OCI-LY1 (cell line): ENCODE data around the gene STMND1.

ENCODE experiments used
- H2AFZ ChIP-seq: fragments of 200-600 bp; sonication (generic), shearing (Covaris generic); 2 replicates; pipeline ENCODE4 v1.6.0; 2014; ENCODE audit warnings: antibody characterized with exemption, mild to moderate bottlenecking, low read length
- H3F3A ChIP-seq: fragments of 200-600 bp; sonication (generic), shearing (Covaris generic); 2 replicates; pipeline ENCODE4 v1.6.0; 2014; ENCODE audit warnings: mild to moderate bottlenecking, antibody characterized with exemption, low read length, moderate library complexity; ENCODE audit not compliant: insufficient read depth
- H3K27ac ChIP-seq: fragments of 200-600 bp; sonication (generic); 2 replicates; pipeline ENCODE4 v1.5.1; 2014; ENCODE audit warnings: low read length, mixed run types, mild to moderate bottlenecking, low read depth; ENCODE audit not compliant: poor library complexity, severe bottlenecking
- H3K27me3 ChIP-seq: fragments of 200-600 bp; sonication (generic); 2 replicates; pipeline ENCODE4 v1.6.0; 2014; ENCODE audit warnings: antibody characterized with exemption, mild to moderate bottlenecking, low read length, moderate library complexity; ENCODE audit not compliant: insufficient read depth
- H3K36me3 ChIP-seq: fragments of 200-600 bp; sonication (generic); 2 replicates; pipeline ENCODE4 v1.6.1; 2014; ENCODE audit warnings: mild to moderate bottlenecking, antibody characterized with exemption, low read length, moderate library complexity, mixed read lengths; ENCODE audit not compliant: insufficient read depth
- H3K4me1 ChIP-seq: fragments of 200-600 bp; sonication (generic); 2 replicates; pipeline ENCODE4 v1.5.1; 2014; ENCODE audit warnings: mild to moderate bottlenecking, low read length, moderate library complexity; ENCODE audit not compliant: insufficient read depth, severe bottlenecking
- H3K4me2 ChIP-seq: fragments of 200-600 bp; sonication (generic), shearing (Covaris generic); 2 replicates; pipeline ENCODE4 v1.6.1; 2014; ENCODE audit warnings: low read length
- H3K4me3 ChIP-seq: fragments of 200-600 bp; sonication (generic); 2 replicates; pipeline ENCODE4 v1.5.1; 2014; ENCODE audit warnings: low read length, low read depth, mild to moderate bottlenecking, mixed read lengths; ENCODE audit not compliant: poor library complexity, severe bottlenecking
- H3K79me2 ChIP-seq: fragments of 200-600 bp; shearing (Covaris generic); 2 replicates; pipeline ENCODE4 v1.6.1; 2016; ENCODE audit warnings: mixed run types, low read length, mixed read lengths; ENCODE audit not compliant: insufficient read depth
- H3K9ac ChIP-seq: fragments of 200-600 bp; sonication (generic), shearing (Covaris generic); 2 replicates; pipeline ENCODE4 v1.6.1; 2014; ENCODE audit warnings: mild to moderate bottlenecking, low read length, mixed read lengths
- H3K9me2 ChIP-seq: fragments of 200-600 bp; sonication (generic), shearing (Covaris generic); 2 replicates; pipeline ENCODE4 v1.6.1; 2014; ENCODE audit warnings: low read depth, mild to moderate bottlenecking, low read length, mixed read lengths
- H3K9me3 ChIP-seq: fragments of 200-600 bp; shearing (Covaris generic); 2 replicates; pipeline ENCODE4 v1.6.1; 2014; ENCODE audit warnings: low read length, mixed read lengths
- H4K20me1 ChIP-seq: fragments of 200-600 bp; sonication (generic), shearing (Covaris generic); 2 replicates; pipeline ENCODE4 v1.6.0; 2016; ENCODE audit warnings: mild to moderate bottlenecking, low read length; ENCODE audit not compliant: insufficient read depth
- EZH2 ChIP-seq: fragments of 200-600 bp; sonication (generic), shearing (Covaris generic); IDR thresholded peaks from 2 replicates; pipeline ENCODE4 v1.8.0; 2017; ENCODE audit warnings: borderline replicate concordance, mixed run types, mild to moderate bottlenecking, antibody characterized with exemption, low read length, moderate library complexity, mixed read lengths
- TF ChIP-seq, protein P1 (sequence below): fragments of 200-600 bp; sonication (generic), shearing (Covaris generic); IDR thresholded peaks from 2 replicates; pipeline ENCODE4 v1.5.1; 2017; ENCODE audit warnings: mild to moderate bottlenecking, antibody characterized with exemption, low read length, moderate library complexity, mixed read lengths

Gene STMND1

DNA sequence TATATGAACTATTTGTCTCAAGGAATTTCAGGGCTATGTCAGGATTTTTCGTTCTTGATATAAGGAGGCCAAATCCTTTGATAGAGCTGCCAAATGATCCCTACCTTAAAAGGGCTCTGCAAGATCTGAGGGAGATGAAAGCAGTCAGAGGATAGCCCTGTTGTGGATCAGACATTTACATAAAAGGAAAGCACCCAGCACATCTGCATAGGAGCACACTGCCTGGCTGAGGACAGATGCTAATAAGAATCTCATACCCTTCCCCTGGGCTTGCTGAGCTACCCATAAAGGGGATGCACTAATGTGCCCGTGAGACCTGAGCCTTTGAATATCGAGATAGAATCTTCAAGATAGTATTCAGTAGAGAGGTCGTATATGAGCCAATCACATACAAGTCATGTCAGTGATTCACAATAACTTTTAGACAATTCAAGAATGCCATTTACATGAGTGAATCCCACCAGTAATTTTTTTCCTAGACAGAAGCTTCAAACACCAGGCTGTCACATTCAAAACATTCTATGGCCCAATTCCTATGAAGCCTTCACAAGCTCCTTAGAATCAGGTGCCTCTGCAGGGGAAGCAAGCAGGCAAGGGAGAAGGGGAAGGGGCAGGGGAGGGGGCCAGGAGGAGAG lies 71.1 kb downstream of the STMND1 start:
- TF ChIP-seq, protein P1, sequence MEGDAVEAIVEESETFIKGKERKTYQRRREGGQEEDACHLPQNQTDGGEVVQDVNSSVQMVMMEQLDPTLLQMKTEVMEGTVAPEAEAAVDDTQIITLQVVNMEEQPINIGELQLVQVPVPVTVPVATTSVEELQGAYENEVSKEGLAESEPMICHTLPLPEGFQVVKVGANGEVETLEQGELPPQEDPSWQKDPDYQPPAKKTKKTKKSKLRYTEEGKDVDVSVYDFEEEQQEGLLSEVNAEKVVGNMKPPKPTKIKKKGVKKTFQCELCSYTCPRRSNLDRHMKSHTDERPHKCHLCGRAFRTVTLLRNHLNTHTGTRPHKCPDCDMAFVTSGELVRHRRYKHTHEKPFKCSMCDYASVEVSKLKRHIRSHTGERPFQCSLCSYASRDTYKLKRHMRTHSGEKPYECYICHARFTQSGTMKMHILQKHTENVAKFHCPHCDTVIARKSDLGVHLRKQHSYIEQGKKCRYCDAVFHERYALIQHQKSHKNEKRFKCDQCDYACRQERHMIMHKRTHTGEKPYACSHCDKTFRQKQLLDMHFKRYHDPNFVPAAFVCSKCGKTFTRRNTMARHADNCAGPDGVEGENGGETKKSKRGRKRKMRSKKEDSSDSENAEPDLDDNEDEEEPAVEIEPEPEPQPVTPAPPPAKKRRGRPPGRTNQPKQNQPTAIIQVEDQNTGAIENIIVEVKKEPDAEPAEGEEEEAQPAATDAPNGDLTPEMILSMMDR: no peak
- Histone ChIP-seq H4K20me1 (no peaks in the 10 kb centered on the region), H3K36me3 (no peaks in the 10 kb centered on the region), H3K9me3 (no peaks in the 10 kb centered on the region), H3K9ac (no peak overlapping the region), H3K4me3 (no peak overlapping the region), H3K27ac (no peak overlapping the region), H3K9me2 (no peaks in the 10 kb centered on the region), H3K79me2 (no peaks in the 10 kb centered on the region), H3K4me2 (no peak overlapping the region), H3K4me1 (no peaks in the 10 kb centered on the region), H3K27me3 (no peaks in the 10 kb centered on the region), H2AFZ (no peak overlapping the region), H3F3A (no peaks in the 10 kb centered on the region)

DNA sequence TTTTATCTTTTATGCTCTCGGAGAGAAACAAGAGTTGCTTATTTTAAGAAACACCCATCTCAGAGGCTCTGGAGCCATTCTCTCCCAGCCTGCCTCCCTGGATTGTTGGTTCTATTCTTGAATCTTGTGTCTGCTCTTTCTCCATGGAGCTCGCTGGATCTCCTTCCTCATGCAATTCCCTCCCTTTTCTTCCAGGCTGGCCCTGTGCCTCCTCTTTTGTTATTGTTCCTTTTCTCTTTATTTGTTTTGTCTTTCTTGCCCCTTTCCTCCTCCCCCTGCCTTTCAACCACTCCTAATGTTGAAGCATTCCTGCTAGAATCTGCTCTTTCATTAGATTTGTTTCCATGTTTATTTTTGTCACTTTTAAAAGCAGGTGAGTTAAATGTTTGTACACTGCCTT lies 76.5 kb downstream of the STMND1 start:
- H3K9ac ChIP-seq: no peak overlapping the region
- H4K20me1 ChIP-seq: no peaks in the 10 kb centered on the region
- no peaks in the 10 kb centered on the region for H3K9me3 ChIP-seq
- H2AFZ ChIP-seq: no peak overlapping the region
- no peaks in the 10 kb centered on the region for H3K79me2 ChIP-seq
- H3K4me1 ChIP-seq: no peaks in the 10 kb centered on the region
- no peaks in the 10 kb centered on the region for H3K36me3 ChIP-seq
- H3F3A ChIP-seq: no peaks in the 10 kb centered on the region
- H3K4me2 ChIP-seq: no peak overlapping the region
- no peak overlapping the region for H3K27ac ChIP-seq
- H3K4me3 ChIP-seq: no peak overlapping the region
- no peak for TF ChIP-seq EZH2
- TF ChIP-seq, protein P1: no peak
- H3K27me3 ChIP-seq: no peaks in the 10 kb centered on the region
- H3K9me2 ChIP-seq: no peaks in the 10 kb centered on the region

DNA sequence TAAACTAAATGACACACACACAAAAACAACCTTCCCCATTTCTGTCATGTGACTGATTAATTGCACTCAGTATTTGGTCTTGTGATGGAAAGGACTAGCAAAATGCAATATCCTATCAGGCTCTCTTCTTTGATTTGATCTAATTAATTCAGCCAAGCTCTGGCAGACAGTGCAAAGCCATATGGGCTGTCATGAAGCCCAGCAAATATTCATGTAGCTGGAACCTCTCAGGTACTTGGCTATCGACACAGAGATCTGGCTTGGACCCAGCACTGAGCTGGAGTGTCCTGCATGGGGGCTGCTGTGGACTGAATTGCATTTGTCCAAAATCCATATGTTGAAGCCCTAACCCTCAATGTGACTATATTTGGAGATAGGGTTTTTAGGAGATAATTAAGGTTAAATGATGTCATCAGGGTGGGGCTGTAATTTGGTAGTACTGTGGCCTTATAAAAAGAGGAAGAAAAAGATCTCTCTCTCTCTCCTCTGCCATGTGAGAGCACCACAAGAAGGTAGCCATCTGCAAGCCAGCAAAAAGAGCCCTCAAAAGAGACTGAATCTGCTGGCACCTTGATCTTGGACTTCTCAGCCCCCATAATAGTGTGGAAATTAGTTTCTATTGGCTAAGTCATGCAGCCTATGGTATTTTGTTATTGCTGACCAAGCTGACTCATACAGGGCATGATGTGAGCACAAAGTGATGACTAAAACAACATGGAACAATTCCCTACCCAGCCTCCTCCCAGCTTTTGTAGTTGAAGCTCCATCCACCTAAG lies 77.1 kb downstream of the STMND1 start:
- Histone ChIP-seq H3K4me2 (no peak overlapping the region), H3K9me3 (no peaks in the 10 kb centered on the region), H4K20me1 (no peaks in the 10 kb centered on the region), H3K4me1 (no peaks in the 10 kb centered on the region), H3K27ac (no peak overlapping the region), H3K9ac (no peak overlapping the region), H2AFZ (no peak overlapping the region), H3F3A (no peaks in the 10 kb centered on the region), H3K27me3 (no peaks in the 10 kb centered on the region), H3K79me2 (no peaks in the 10 kb centered on the region), H3K36me3 (no peaks in the 10 kb centered on the region), H3K9me2 (no peaks in the 10 kb centered on the region), H3K4me3 (no peak overlapping the region)
- TF ChIP-seq EZH2: no peak
- TF ChIP-seq, protein P1: no peak
